HFFc6 (cell line): ENCODE results near the gene NMS. TPM values are rescaled to one million over a fixed set of nuclear protein-coding genes. Genes with fewer than 3 reads are reported as not detected.

Experiments
- DNase-seq: peaks from one replicate; pipeline ENCODE4 v3.0.0-alpha.2; 2018
- H3K27ac Mint-ChIP-seq: 2 replicates; pipeline ENCODE4 v1.8.0; 2020; ENCODE audit warnings: mild to moderate bottlenecking, mixed read lengths
- H3K27me3 Mint-ChIP-seq: 2 replicates; pipeline ENCODE4 v1.8.0; 2021; ENCODE audit warnings: mild to moderate bottlenecking, moderate library complexity, mixed read lengths; ENCODE audit not compliant: insufficient read depth
- H3K36me3 Mint-ChIP-seq: 2 replicates; pipeline ENCODE4 v1.8.0; 2021; ENCODE audit warnings: low read depth, mixed read lengths
- H3K4me1 Mint-ChIP-seq: 2 replicates; pipeline ENCODE4 v1.8.0; 2020; ENCODE audit warnings: low read depth, mixed read lengths
- H3K4me3 Mint-ChIP-seq: 2 replicates; pipeline ENCODE4 v1.8.0; 2020; ENCODE audit warnings: mild to moderate bottlenecking, moderate library complexity, mixed read lengths
- H3K9me3 Mint-ChIP-seq: 2 replicates; pipeline ENCODE4 v1.8.0; 2020; ENCODE audit warnings: mild to moderate bottlenecking, mixed read lengths
- total RNA-seq, 6 experiments: library from RNA; stranded (reverse); fragmentation: NEBNext Ultra II Directional; extraction: Animal tissue kit (Norgen Biotek cat#: 25700); gene quantifications; 2 replicates in 1 of 6; 3 replicates in 5 of 6; pipeline ENCODE4 v1.2.3, GENCODE V29; 2021
- TF ChIP-seq, protein P1 (sequence below): fragments of 200-600 bp; sonication (generic); IDR thresholded peaks from 2 replicates; pipeline ENCODE4 v1.5.0; 2021; ENCODE audit warnings: antibody characterized with exemption, mild to moderate bottlenecking

NMS gene
- total RNA-seq, 6 experiments from 2014 or later: not detected

DNA sequence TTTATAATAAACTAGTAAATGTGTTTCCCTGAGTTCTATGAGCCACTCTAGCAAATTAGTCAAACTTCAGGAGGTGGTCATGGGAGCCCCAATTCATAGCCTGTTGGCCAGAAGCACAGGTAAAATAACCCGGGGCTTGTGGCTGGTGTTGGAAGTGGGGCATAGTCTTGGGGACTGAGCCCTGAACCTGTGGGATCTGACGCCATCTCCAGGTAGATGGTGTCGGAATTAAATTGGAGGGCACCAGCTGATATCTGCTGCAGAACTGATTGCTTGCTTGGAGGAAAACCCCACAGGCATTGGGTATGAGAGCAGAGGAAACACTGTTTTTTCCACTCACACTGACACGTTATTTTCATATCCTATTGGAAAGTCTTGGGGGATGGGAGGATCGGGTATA lies 14.1 kb downstream of the NMS start:
- TF ChIP-seq, protein P1, sequence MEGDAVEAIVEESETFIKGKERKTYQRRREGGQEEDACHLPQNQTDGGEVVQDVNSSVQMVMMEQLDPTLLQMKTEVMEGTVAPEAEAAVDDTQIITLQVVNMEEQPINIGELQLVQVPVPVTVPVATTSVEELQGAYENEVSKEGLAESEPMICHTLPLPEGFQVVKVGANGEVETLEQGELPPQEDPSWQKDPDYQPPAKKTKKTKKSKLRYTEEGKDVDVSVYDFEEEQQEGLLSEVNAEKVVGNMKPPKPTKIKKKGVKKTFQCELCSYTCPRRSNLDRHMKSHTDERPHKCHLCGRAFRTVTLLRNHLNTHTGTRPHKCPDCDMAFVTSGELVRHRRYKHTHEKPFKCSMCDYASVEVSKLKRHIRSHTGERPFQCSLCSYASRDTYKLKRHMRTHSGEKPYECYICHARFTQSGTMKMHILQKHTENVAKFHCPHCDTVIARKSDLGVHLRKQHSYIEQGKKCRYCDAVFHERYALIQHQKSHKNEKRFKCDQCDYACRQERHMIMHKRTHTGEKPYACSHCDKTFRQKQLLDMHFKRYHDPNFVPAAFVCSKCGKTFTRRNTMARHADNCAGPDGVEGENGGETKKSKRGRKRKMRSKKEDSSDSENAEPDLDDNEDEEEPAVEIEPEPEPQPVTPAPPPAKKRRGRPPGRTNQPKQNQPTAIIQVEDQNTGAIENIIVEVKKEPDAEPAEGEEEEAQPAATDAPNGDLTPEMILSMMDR: no peak
- no peak overlapping the region for H3K4me3 Mint-ChIP-seq
- H3K36me3 Mint-ChIP-seq: no peaks in the 10 kb centered on the region
- no peak overlapping the region for H3K27ac Mint-ChIP-seq
- peaks cover 24% of the 10 kb centered on the region for H3K27me3 Mint-ChIP-seq
- no peaks in the 10 kb centered on the region for H3K9me3 Mint-ChIP-seq
- H3K4me1 Mint-ChIP-seq: no peaks in the 10 kb centered on the region
- DNase-seq: no peak

DNA sequence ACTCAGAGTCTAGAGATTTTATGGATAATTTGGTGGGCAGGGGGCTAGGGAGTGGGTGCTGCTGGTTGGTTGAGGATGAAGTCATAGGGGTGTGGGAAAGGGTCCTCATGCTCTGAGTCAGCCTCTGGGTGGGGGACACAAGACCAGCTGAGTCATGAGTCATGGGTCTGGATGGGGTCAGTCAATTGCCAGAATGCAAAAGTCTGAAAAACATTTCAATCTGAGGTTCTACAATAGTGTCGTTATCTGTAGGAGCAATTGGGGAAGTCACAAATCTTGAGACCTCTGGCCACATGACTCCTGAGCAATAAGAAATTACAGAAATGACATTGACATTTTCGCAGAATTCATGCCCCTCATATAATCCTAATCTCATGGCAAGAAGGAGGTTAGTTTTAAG lies 15.1 kb downstream of the NMS start:
- Mint-ChIP-seq H3K9me3 (no peaks in the 10 kb centered on the region), H3K4me3 (no peak overlapping the region), H3K27ac (no peak overlapping the region), H3K36me3 (no peaks in the 10 kb centered on the region), H3K27me3 (peaks cover 16% of the 10 kb centered on the region), H3K4me1 (no peaks in the 10 kb centered on the region)
- TF ChIP-seq, protein P1: no peak
- no peak for DNase-seq

DNA sequence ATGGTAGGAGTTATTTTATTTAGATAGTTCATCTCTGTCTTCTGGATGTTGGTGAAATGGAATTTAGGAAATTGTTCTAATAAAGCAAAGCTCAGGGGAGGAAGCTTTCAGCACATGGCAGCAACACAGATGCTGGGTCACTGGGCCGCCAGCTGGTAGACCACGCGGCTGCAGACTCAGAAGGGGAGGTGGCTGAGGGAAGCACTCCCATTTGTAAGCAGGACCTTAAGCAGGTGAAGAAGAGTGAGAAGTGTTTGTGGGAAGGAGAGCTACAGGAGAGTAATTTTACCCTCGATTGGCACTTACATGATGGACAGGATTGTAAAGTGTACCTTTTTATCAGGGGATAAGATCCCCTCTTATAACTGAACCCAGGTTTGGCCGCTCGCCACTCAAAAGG lies 24.4 kb downstream of the NMS start:
- Mint-ChIP-seq H3K9me3 (no peaks in the 10 kb centered on the region), H3K36me3 (no peaks in the 10 kb centered on the region), H3K27ac (no peak overlapping the region), H3K4me3 (no peak overlapping the region), H3K27me3 (peaks cover 7% of the 10 kb centered on the region; the same call in 1 of the 2 replicates), H3K4me1 (no peaks in the 10 kb centered on the region)
- TF ChIP-seq, protein P1: no peak
- no peak for DNase-seq

DNA sequence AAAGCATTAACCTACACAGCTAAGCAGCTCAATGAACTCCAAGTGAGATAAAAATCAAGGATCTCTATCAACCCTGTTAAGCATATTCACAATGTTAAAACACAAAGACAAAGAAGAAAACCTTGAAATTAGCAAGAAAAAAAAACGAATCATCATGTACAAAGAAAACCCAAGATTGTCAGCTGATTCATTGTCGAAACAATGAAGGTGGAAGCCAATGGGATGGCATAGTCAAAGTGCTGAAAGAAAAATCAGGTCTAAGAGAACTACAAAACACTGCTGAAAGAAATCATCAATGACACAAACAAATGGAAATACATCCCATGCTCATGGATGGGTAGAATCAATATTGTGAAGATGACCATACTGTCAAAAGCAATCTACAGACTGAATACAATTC lies 32.5 kb downstream of the NMS start:
- Mint-ChIP-seq H3K27me3 (peaks cover 6% of the 10 kb centered on the region), H3K4me1 (no peaks in the 10 kb centered on the region), H3K27ac (no peak overlapping the region), H3K36me3 (no peaks in the 10 kb centered on the region), H3K4me3 (no peak overlapping the region), H3K9me3 (peaks cover 8% of the 10 kb centered on the region)
- DNase-seq: no peak
- TF ChIP-seq, protein P1: no peak

DNA sequence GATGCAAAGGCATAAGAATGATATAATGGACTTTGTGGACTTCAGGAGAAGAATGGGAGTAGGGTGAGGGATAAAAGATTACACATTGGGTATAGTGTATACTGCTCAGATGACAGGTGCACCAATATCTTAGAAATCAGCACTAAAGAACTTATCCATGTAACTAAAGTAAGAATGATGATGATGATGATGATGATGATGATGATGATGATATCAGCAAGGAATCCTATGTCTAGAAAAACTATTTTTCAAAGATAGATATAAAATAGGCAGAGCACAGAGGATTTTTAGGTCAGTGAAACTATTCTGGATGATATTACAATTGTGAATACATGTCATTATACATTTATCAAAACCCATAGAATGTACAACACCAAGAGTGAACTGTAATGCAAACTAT lies 34.3 kb downstream of the NMS start:
- TF ChIP-seq, protein P1: no peak

DNA sequence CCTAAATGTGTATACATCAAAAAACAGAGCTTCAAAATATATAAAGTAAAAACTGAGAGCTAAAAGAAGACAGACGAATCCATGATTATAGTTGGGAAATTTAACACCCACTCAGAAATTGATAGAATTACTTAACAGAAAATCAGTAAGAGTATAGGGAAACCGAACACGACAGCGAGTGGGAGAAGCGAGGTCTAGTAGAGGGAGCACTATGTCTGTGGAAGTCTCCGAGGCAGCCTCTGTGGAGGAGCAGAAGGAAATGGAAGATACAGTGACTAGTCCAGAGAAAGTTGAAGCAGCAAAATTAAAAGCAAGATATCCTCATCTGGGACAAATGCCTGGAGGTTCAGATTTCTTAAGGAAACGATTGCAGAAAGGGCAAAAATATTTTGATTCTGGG lies 38.8 kb downstream of the NMS start:
- Mint-ChIP-seq H3K4me3 (no peak overlapping the region), H3K36me3 (no peaks in the 10 kb centered on the region; the same call in 1 of the 2 replicates), H3K27ac (no peak overlapping the region), H3K9me3 (peaks cover 8% of the 10 kb centered on the region; the same call in 1 of the 2 replicates), H3K4me1 (no peaks in the 10 kb centered on the region), H3K27me3 (peaks cover 5% of the 10 kb centered on the region)
- no peak for DNase-seq
- TF ChIP-seq, protein P1: no peak

More for the DNA sequence above, 34.3 kb downstream of the NMS start:
- H3K27ac Mint-ChIP-seq: no peak overlapping the region
- peaks cover 17% of the 10 kb centered on the region for H3K9me3 Mint-ChIP-seq
- no peaks in the 10 kb centered on the region; the same call in 1 of the 2 replicates for H3K36me3 Mint-ChIP-seq
- H3K4me3 Mint-ChIP-seq: no peak overlapping the region
- H3K27me3 Mint-ChIP-seq: peaks cover 2% of the 10 kb centered on the region
- H3K4me1 Mint-ChIP-seq: no peaks in the 10 kb centered on the region
- no peak for DNase-seq
